ENCODE results near the gene RYR2.
"Not testable (repeated sequence)": the region's sequence is repeated elsewhere in the genome, so short reads cannot be mapped to it uniquely, and the experiment has no call there.

Gene RYR2

DNA sequence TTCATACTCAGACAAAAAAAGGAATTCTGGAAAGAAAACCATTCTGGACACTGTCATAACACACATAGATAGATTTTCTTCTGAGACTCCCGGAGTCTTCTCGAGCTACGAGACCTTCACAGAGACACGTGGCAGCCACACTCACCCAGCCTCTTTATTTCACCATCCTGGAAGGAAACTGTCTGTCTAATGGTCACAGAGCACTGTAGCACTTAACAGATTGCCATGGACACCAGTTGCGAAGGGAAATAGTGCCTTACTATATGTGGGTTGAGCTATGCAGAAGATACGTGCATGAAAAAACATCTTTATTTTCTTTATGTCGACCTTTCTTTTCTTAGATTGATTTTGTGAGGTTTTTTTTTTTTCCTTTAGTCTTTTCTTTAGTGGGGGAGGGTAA lies 790.9 kb downstream of the RYR2 start:
- no peak for DNase-seq
- Histone ChIP-seq H3K36me3 (no peaks in the 10 kb centered on the region), H3K4me1 (peaks cover 15% of the 10 kb centered on the region; the same call in 1 of the 2 replicates), H3K27me3 (no peaks in the 10 kb centered on the region), H3K4me3 (ENCODE audit: low read depth, low read length) (no peak overlapping the region), H3K9me3 (no peaks in the 10 kb centered on the region)
- TF ChIP-seq, protein P1, sequence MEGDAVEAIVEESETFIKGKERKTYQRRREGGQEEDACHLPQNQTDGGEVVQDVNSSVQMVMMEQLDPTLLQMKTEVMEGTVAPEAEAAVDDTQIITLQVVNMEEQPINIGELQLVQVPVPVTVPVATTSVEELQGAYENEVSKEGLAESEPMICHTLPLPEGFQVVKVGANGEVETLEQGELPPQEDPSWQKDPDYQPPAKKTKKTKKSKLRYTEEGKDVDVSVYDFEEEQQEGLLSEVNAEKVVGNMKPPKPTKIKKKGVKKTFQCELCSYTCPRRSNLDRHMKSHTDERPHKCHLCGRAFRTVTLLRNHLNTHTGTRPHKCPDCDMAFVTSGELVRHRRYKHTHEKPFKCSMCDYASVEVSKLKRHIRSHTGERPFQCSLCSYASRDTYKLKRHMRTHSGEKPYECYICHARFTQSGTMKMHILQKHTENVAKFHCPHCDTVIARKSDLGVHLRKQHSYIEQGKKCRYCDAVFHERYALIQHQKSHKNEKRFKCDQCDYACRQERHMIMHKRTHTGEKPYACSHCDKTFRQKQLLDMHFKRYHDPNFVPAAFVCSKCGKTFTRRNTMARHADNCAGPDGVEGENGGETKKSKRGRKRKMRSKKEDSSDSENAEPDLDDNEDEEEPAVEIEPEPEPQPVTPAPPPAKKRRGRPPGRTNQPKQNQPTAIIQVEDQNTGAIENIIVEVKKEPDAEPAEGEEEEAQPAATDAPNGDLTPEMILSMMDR (IDR thresholded peaks at IDR 0.05; ENCODE audit: low read depth, low read length): no peak

- Histone ChIP-seq H3K4me3 (ENCODE audit: low read depth, low read length) (no peak overlapping the region), H3K9me3 (no peaks in the 10 kb centered on the region), H3K4me1 (peaks cover 15% of the 10 kb centered on the region; the same call in 1 of the 2 replicates), H3K27me3 (no peaks in the 10 kb centered on the region), H3K36me3 (no peaks in the 10 kb centered on the region)
- TF ChIP-seq, protein P1 (IDR thresholded peaks at IDR 0.05; ENCODE audit: low read depth, low read length): no peak
- DNase-seq: no peak
These were observed 792.1 kb downstream of the RYR2 start for GRCh38 chr1:237834048-237834447.

DNA sequence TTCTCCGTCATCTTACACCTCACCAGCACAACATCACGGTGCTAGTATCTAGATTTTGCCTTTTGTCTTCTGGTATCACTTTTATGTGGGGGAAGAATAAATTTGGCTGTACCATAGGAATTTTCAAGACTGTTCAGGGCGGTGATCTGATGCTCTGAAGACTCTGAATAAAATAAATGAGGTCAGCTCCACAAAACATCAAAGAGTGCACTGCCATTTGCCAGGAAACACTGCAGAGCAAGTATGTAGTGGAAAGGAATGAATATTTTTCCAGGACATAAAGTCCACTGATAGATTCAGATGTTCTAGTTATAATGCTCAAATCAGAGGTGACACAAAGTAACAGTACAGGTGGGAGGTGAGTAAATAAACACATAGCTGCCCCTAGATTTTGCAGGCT lies 792.5 kb downstream of the RYR2 start:
- TF ChIP-seq, protein P1 (IDR thresholded peaks at IDR 0.05; ENCODE audit: low read depth, low read length): no peak
- no peaks in the 10 kb centered on the region for H3K27me3 ChIP-seq
- no peaks in the 10 kb centered on the region for H3K9me3 ChIP-seq
- H3K4me1 ChIP-seq: peaks cover 15% of the 10 kb centered on the region; the same call in 1 of the 2 replicates
- no peak overlapping the region for H3K4me3 ChIP-seq (ENCODE audit: low read depth, low read length)
- no peaks in the 10 kb centered on the region for H3K36me3 ChIP-seq
- no peak for DNase-seq

DNA sequence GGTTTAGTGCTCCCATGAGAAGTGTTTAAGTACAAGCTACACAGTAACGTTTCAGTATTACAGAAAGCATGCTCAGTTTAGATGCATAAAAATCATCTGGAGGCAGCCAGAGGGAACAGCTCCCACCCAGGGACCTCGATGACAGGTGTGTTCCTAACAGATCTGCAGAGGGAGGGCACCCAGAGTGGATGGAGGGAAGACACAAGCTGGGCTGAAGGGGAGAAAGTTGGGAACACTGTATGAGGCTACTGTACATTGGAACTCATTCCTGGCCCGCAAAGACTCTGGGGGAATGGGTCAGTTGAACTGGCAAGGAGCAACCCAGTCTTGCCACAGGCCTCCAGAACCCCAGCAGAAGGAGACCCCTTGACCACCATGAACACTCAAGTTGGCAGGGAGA lies 796.3 kb downstream of the RYR2 start:
- H3K4me1 ChIP-seq: peaks cover 15% of the 10 kb centered on the region; the same call in 1 of the 2 replicates

DNA sequence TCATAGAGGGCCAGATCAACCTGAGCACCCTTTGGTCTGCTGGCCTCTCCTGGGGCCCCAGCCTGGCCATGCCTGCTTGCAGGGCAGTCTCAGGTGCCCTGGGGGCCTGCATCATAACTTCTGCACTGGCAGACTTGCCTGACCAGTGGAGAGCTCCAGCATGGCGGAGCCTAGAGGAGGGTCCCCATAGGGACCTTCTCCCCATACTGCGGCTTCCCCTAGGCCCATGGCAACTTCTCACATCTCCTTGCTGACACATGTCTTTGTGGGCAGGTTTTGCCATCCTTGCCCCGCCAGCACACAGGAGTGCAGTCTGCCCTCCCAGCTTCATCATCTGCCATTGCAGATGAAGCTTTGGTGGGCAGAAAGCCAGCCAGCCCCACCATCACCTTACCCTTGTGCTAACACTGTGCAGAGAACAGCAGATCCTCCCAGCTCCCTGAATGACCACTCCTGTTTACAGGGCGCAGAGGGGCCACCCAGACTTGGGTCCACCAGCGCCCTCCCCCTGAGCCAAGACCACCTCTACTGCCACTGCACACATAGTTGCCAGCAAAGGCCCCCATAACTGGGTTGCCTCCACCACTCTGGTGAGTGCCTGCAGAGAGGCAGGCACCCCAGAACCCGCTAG lies 797.0 kb downstream of the RYR2 start:
- no peak for DNase-seq
- Histone ChIP-seq H3K36me3 (no peaks in the 10 kb centered on the region), H3K4me3 (ENCODE audit: low read depth, low read length) (no peak overlapping the region), H3K4me1 (peaks cover 15% of the 10 kb centered on the region; the same call in 1 of the 2 replicates), H3K27me3 (no peaks in the 10 kb centered on the region), H3K9me3 (no peaks in the 10 kb centered on the region)
- TF ChIP-seq, protein P1 (IDR thresholded peaks at IDR 0.05; ENCODE audit: low read depth, low read length): no peak

More for the DNA sequence above, 796.3 kb downstream of the RYR2 start:
- Histone ChIP-seq H3K4me3 (ENCODE audit: low read depth, low read length) (no peak overlapping the region), H3K9me3 (no peaks in the 10 kb centered on the region), H3K36me3 (no peaks in the 10 kb centered on the region), H3K27me3 (no peaks in the 10 kb centered on the region)
- no peak for DNase-seq
- TF ChIP-seq, protein P1 (IDR thresholded peaks at IDR 0.05; ENCODE audit: low read depth, low read length): no peak

DNA sequence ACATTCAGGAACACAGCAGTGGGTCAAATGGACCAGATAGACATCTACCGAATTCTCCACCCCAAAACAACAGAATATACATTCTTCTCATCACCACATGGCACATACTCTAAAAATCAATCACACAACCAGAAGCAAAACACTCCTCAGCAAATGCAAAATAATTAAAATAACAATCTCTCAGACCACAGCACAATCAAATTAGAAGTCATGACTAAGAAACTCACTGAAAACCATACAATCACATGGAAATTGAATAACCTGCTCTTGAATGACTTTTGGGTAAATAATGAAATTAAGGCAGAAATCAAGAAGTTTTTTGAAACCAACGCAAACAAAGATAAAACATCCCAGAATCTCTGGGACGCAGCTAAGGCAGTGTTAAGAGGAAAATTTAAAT lies 799.5 kb downstream of the RYR2 start:
- H3K9me3 ChIP-seq: no peaks in the 10 kb centered on the region
- no peaks in the 10 kb centered on the region for H3K36me3 ChIP-seq
- DNase-seq: no peak
- TF ChIP-seq, protein P1 (IDR thresholded peaks at IDR 0.05; ENCODE audit: low read depth, low read length): no peak
- H3K4me3 ChIP-seq (ENCODE audit: low read depth, low read length): no peak overlapping the region
- no peaks in the 10 kb centered on the region for H3K27me3 ChIP-seq
- no peaks in the 10 kb centered on the region for H3K4me1 ChIP-seq

GRCh38 chr1:237843516-237843915 lies 801.5 kb downstream of the RYR2 start:
- not testable (repeated sequence) for H3K4me1 ChIP-seq; H3K9me3 ChIP-seq; H3K27me3 ChIP-seq; DNase-seq; H3K4me3 ChIP-seq (ENCODE audit: low read depth, low read length); H3K36me3 ChIP-seq

Measured in BE2C (cell line).